Left lobe of liver (tissue), 2 donors: ENCODE data around the gene MINDY3. TPM values are rescaled to one million over a fixed set of nuclear protein-coding genes. Genes with fewer than 3 reads are reported as not detected.

Experiments used
- ATAC-seq: fragments of 200-7000 bp; cut with Tn5 transposase; one replicate; pipeline ENCODE4 v1.9.1; 2020; ENCODE audit warnings: mild to moderate bottlenecking, moderate library complexity
- DNase-seq: peaks from one replicate; pipeline ENCODE4 v3.0.0-alpha.2; 2020; ENCODE audit warnings: low spot score
- total RNA-seq: library from RNA; stranded (reverse); gene quantifications from one replicate; pipeline ENCODE4 v1.2.1, GENCODE V29; 2021
- donor health status: DM: no; HTN: no; CAD: no; lungs with moderate emphysema.
- donor health status: DM: no; HTN: yes; CAD: no.

The MINDY3 gene
- total RNA-seq, 1 donor from 2014 or later = 11.8 TPM

GRCh38 chr10:15740261-15740660, 120.0 kb downstream of the MINDY3 start:
- ATAC-seq = no peak
- DNase-seq = no peak

- no peak for DNase-seq
- ATAC-seq = no peak
Measured at GRCh38 chr10:15739254-15739970, 120.9 kb downstream of the MINDY3 start.

- DNase-seq (no peak), ATAC-seq (no peak)
Measured at GRCh38 chr10:15738270-15738925, 121.9 kb downstream of the MINDY3 start.

GRCh38 chr10:15737656-15738055, 122.7 kb downstream of the MINDY3 start:
- DNase-seq (no peak), ATAC-seq (no peak)

- DNase-seq = no peak
- ATAC-seq = no peak
Measured at GRCh38 chr10:15735763-15736162, 124.5 kb downstream of the MINDY3 start.

GRCh38 chr10:15730341-15730740, 130.0 kb downstream of the MINDY3 start:
- ATAC-seq = no peak
- DNase-seq = no peak

GRCh38 chr10:15729890-15730289, 130.4 kb downstream of the MINDY3 start:
- DNase-seq (no peak), ATAC-seq (no peak)

Other genes with a start within 250 kb of the MINDY3 start
- gene ITGA8, start 140.6 kb downstream of the MINDY3 start, total RNA-seq = 0.20 TPM